Left lobe of liver (tissue), 2 donors: ENCODE measurements around the gene GDPD3. TPM values are rescaled to one million over a fixed set of nuclear protein-coding genes. Genes with fewer than 3 reads are reported as not detected.
"Not testable (repeated sequence)": the region's sequence is repeated elsewhere in the genome, so short reads cannot be mapped to it uniquely, and the experiment has no call there.

ENCODE experiments used
- ATAC-seq: fragments of 200-7000 bp; cut with Tn5 transposase; one replicate; pipeline ENCODE4 v1.9.1; 2020; ENCODE audit warnings: mild to moderate bottlenecking, moderate library complexity
- DNase-seq: peaks from one replicate; pipeline ENCODE4 v3.0.0-alpha.2; 2020; ENCODE audit warnings: low spot score
- total RNA-seq: library from RNA; stranded (reverse); gene quantifications from one replicate; pipeline ENCODE4 v1.2.1, GENCODE V29; 2021
- donor health status: DM: no; HTN: no; CAD: no; lungs with moderate emphysema.
- donor health status: DM: no; HTN: yes; CAD: no.

GDPD3 gene
- total RNA-seq = 1.4 TPM

- DNase-seq (no peak), ATAC-seq (peak; percentile 48)
Observed at GRCh38 chr16:30113031-30113710, at the start of gene GDPD3. TSS of gene GDPD3 (minus strand) at chr16:30113537. CDS start at chr16:30113478, 59 bp downstream.

GRCh38 chr16:30157214-30157613 lies 43.9 kb upstream of the GDPD3 start:
- DNase-seq = no peak
- no peak for ATAC-seq

GRCh38 chr16:30155188-30155587 lies 41.9 kb upstream of the GDPD3 start:
- DNase-seq (no peak), ATAC-seq (no peak)

- no peak for DNase-seq
- no peak for ATAC-seq
Observed at GRCh38 chr16:30152517-30152916, 39.2 kb upstream of the GDPD3 start.

GRCh38 chr16:30151091-30151490 lies 37.8 kb upstream of the GDPD3 start:
- no peak for ATAC-seq
- no peak for DNase-seq

- DNase-seq = no peak
Observed at GRCh38 chr16:30149250-30149930, 36.1 kb upstream of the GDPD3 start.

GRCh38 chr16:30147843-30148510 lies 34.6 kb upstream of the GDPD3 start:
- no peak for DNase-seq
- ATAC-seq = no peak

More at GRCh38 chr16:30149250-30149930, 36.1 kb upstream of the GDPD3 start:
- no peak for ATAC-seq

GRCh38 chr16:30145657-30146056 lies 32.3 kb upstream of the GDPD3 start:
- ATAC-seq (no peak), DNase-seq (no peak)

- DNase-seq (no peak), ATAC-seq (no peak)
Observed at GRCh38 chr16:30144917-30145316, 31.6 kb upstream of the GDPD3 start.

- ATAC-seq (no peak), DNase-seq (no peak)
Observed at GRCh38 chr16:30144017-30144416, 30.7 kb upstream of the GDPD3 start.

GRCh38 chr16:30143347-30143702 lies 30.0 kb upstream of the GDPD3 start:
- DNase-seq (no peak), ATAC-seq (no peak)

- DNase-seq = no peak
- ATAC-seq = peak; percentile 39
Observed at GRCh38 chr16:30142672-30143346, 29.5 kb upstream of the GDPD3 start.

GRCh38 chr16:30141750-30142149 lies 28.4 kb upstream of the GDPD3 start:
- DNase-seq (no peak), ATAC-seq (no peak)

GRCh38 chr16:30139583-30140481 lies 26.5 kb upstream of the GDPD3 start:
- DNase-seq = no peak
- no peak for ATAC-seq

GRCh38 chr16:30137897-30138296 lies 24.6 kb upstream of the GDPD3 start:
- ATAC-seq = no peak
- DNase-seq = no peak

- ATAC-seq (no peak), DNase-seq (no peak)
Observed at GRCh38 chr16:30136971-30137605, 23.8 kb upstream of the GDPD3 start.

GRCh38 chr16:30132591-30132990 lies 19.3 kb upstream of the GDPD3 start:
- ATAC-seq (no peak), DNase-seq (no peak)

- no peak for DNase-seq
- ATAC-seq = no peak
Observed at GRCh38 chr16:30131869-30132475, 18.6 kb upstream of the GDPD3 start.

GRCh38 chr16:30127993-30128392 lies 14.7 kb upstream of the GDPD3 start:
- DNase-seq (no peak), ATAC-seq (no peak)

GRCh38 chr16:30125690-30126089 lies 12.4 kb upstream of the GDPD3 start:
- ATAC-seq, DNase-seq: not testable (repeated sequence)
